ENCODE results near the gene RFNG. TPM values are rescaled to one million over a fixed set of nuclear protein-coding genes. Genes with fewer than 3 reads are reported as not detected.

Gene RFNG
- total and polyA plus RNA-seq, 7 donors = 27.1 to 40.7 (median 31.2) TPM

- Histone ChIP-seq H3K36me3 (ENCODE audit: insufficient read depth in 1 of 2, low read depth in 1 of 2) (peaks cover 0 to 7% of the 10 kb centered on the region in 2 donors), H3K9me3 (no peaks in the 10 kb centered on the region), H3K27ac (peak within 1 kb of the TSS; percentile 93), H3K4me3 (peak within 1 kb of the TSS; percentile 70), H3K4me1 (peaks cover 12% of the 10 kb centered on the region), H3K27me3 (ENCODE audit: insufficient read depth in 3 of 3, low read length in 2 of 3) (peaks cover 0 to 7% (median 0%) of the 10 kb centered on the region in 3 donors)
- peak; percentile 67 for TF ChIP-seq CTCF (IDR thresholded peaks at IDR 0.05)
- intact Hi-C loops (cut with DNase I) = loop anchor here in 1 of 2 donors (10.0 kb wide), 1 partner anchor 268 kb away; no protein-coding TSS in a partner anchor
- ATAC-seq (peak; percentile 94 to 97 (median 96)), DNase-seq (peak; percentile 99)
- WGBS, 3 donors = 0 to 1% (median 1%) methylated on average over 39 to 92 of the region's 92 CpGs
These were observed 14.3 kb downstream of the RFNG start, which contains the start of gene DCXR for GRCh38 chr17:82037092-82037888. TSS of gene DCXR (minus strand) at chr17:82037697. CDS start at chr17:82037682, 15 bp downstream.

GRCh38 chr17:82036634-82037091, 14.9 kb downstream of the RFNG start:
- TF ChIP-seq CTCF (IDR thresholded peaks at IDR 0.05) = no peak
- ATAC-seq (peak in 2 of 4 donors; percentile 0 to 2), DNase-seq (no peak)
- Histone ChIP-seq H3K4me3 (peak overlapping the region; percentile 70), H3K4me1 (peaks cover 12% of the 10 kb centered on the region), H3K36me3 (ENCODE audit: insufficient read depth in 1 of 2, low read depth in 1 of 2) (peaks cover 0 to 7% of the 10 kb centered on the region in 2 donors), H3K27ac (peak overlapping the region; percentile 93), H3K27me3 (ENCODE audit: insufficient read depth in 3 of 3, low read length in 2 of 3) (peaks cover 0 to 12% (median 0%) of the 10 kb centered on the region in 3 donors), H3K9me3 (no peaks in the 10 kb centered on the region)
- WGBS, 3 donors = 27 to 35% (median 32%) methylated on average over 23 of the region's 23 CpGs
- intact Hi-C loops (cut with DNase I) = loop anchor here in 1 of 2 donors (10.0 kb wide), 1 partner anchor 268 kb away; no protein-coding TSS in a partner anchor

GRCh38 chr17:82035956-82036633, 15.5 kb downstream of the RFNG start:
- peaks cover 0 to 7% of the 10 kb centered on the region in 2 donors for H3K36me3 ChIP-seq (ENCODE audit: insufficient read depth in 1 of 2, low read depth in 1 of 2)
- no peaks in the 10 kb centered on the region for H3K9me3 ChIP-seq
- ATAC-seq = peak; percentile 25 to 60 (median 36)
- DNase-seq = peak; percentile 58 to 79
- WGBS, 3 donors = 61 to 65% (median 64%) methylated on average over 20 of the region's 20 CpGs
- peak overlapping the region; percentile 70 for H3K4me3 ChIP-seq
- no peak for TF ChIP-seq CTCF (IDR thresholded peaks at IDR 0.05)
- peaks cover 12% of the 10 kb centered on the region for H3K4me1 ChIP-seq
- H3K27me3 ChIP-seq (ENCODE audit: insufficient read depth in 3 of 3, low read length in 2 of 3) = peaks cover 0 to 13% (median 0%) of the 10 kb centered on the region in 3 donors
- peak overlapping the region; percentile 93 for H3K27ac ChIP-seq
- intact Hi-C loops (cut with DNase I) = loop anchor here in 1 of 2 donors (10.0 kb wide), 1 partner anchor 269 kb away; no protein-coding TSS in a partner anchor

GRCh38 chr17:82035488-82035887, 16.1 kb downstream of the RFNG start:
- no peak for ATAC-seq
- no peaks in the 10 kb centered on the region for H3K9me3 ChIP-seq
- WGBS, 3 donors = 88 to 92% (median 89%) methylated on average over 8 of the region's 8 CpGs
- no peak for DNase-seq
- H3K36me3 ChIP-seq (ENCODE audit: insufficient read depth in 1 of 2, low read depth in 1 of 2) = peaks cover 0 to 7% of the 10 kb centered on the region in 2 donors
- no peak for TF ChIP-seq CTCF (IDR thresholded peaks at IDR 0.05)
- H3K4me3 ChIP-seq = no peak overlapping the region
- H3K27me3 ChIP-seq (ENCODE audit: insufficient read depth in 3 of 3, low read length in 2 of 3) = peaks cover 0 to 17% (median 0%) of the 10 kb centered on the region in 3 donors
- peaks cover 19% of the 10 kb centered on the region for H3K4me1 ChIP-seq
- intact Hi-C loops (cut with DNase I) = loop anchor here in 1 of 2 donors (10.0 kb wide), 1 partner anchor 269 kb away; no protein-coding TSS in a partner anchor
- no peak overlapping the region for H3K27ac ChIP-seq
